ENCODE measurements around the gene PCAT7. TPM values are rescaled to one million over a fixed set of nuclear protein-coding genes. Genes with fewer than 3 reads are reported as not detected.
A peak's percentile ranks its signal among the peaks of the same experiment; 100 is the strongest.

Gene PCAT7
- total RNA-seq, 2 experiments from 2014 or later, result 1.8 to 2.5 TPM

DNA sequence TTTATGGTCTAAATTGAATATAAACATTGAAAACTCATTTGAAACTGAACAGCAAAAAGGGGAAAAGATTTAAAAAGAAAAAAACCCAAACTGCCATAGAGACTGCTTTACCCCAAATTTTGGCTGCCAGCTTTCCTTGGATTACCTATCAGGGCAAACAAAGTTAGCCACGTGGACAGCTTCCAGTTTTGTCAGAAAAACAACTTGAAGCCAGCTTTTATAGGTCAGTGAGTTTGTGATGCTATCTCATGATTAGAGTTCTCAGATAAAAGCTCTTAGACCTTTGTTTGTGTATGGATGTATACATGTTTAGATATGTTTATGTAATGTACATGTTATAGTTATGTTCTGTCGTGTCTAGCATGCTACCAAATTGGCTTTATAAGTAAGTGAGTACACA lies 22.7 kb downstream of the PCAT7 start:
- TF ChIP-seq EZH2phosphoT487 (IDR thresholded peaks at IDR 0.05; ENCODE audit: borderline replicate concordance, low read depth, low read length) (no peak), CTCF (conservative IDR thresholded peaks at IDR 0.05; ENCODE audit: low read length) (no peak)
- ChIA-PET CTCF (ENCODE audit: unreplicated experiment) (no interaction called here), POLR2A (interaction anchor here (1.0 to 1.3 kb wide), 2 partner anchors 9 to 15 kb away, joined by 4 to 5 read pairs; no protein-coding TSS in a partner anchor)
- no TSS peak for BruUV-seq (replicated peaks)
- Histone ChIP-seq H3K4me2 (ENCODE audit: low read length) (peak overlapping the region; percentile 27), H2AFZ (ENCODE audit: low read length) (peak overlapping the region; percentile 80; the same call in 1 of the 2 replicates), H3K9me2 (ENCODE audit: insufficient read depth, low read length) (no peaks in the 10 kb centered on the region), H3K4me1 (ENCODE audit: insufficient read depth, low read length, poor library complexity, severe bottlenecking) (peaks cover 38% of the 10 kb centered on the region), H3K79me2 (ENCODE audit: insufficient read depth, low read depth, low read length) (no peaks in the 10 kb centered on the region), H3K9me3 (ENCODE audit: low read length) (peaks cover 6% of the 10 kb centered on the region; the same call in 1 of the 2 replicates), H3K4me3 (ENCODE audit: low read depth, low read length, poor library complexity, severe bottlenecking) (no peak overlapping the region), H3K27ac (ENCODE audit: low read depth, low read length, poor library complexity, severe bottlenecking) (peak overlapping the region; percentile 47), H3K36me3 (ENCODE audit: insufficient read depth, low read length) (no peaks in the 10 kb centered on the region), H4K20me1 (ENCODE audit: insufficient read depth, low read length) (no peaks in the 10 kb centered on the region)
- DNase-seq (ENCODE audit: low spot score), result no peak
- intact Hi-C loops (cut with micrococcal nuclease; ENCODE audit: unreplicated experiment), result no loop called here

DNA sequence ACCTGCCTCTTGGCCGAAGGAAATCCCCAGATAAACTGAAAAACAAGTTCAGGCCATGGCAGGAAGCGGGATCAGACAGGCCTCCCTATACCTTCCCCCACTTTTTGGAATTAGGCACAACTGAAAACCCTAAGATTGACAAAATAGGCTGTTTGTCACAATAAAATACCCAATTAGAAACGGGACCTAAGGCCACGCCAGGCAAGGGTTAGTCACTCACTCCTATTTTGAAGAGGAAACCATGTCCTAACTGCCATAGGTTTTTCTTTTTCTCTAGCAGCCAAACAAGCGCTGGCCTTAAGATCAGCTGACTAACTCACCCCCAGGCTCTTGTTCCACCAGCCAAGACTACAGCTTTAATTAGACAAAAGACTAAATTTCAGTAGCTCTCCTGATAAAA lies 26.8 kb downstream of the PCAT7 start:
- Histone ChIP-seq H4K20me1 (ENCODE audit: insufficient read depth, low read length) (no peaks in the 10 kb centered on the region), H3K9me3 (ENCODE audit: low read length) (peaks cover 6% of the 10 kb centered on the region; the same call in 1 of the 2 replicates), H3K27ac (ENCODE audit: low read depth, low read length, poor library complexity, severe bottlenecking) (no peak overlapping the region), H3K36me3 (ENCODE audit: insufficient read depth, low read length) (no peaks in the 10 kb centered on the region), H3K9me2 (ENCODE audit: insufficient read depth, low read length) (no peaks in the 10 kb centered on the region), H3K4me1 (ENCODE audit: insufficient read depth, low read length, poor library complexity, severe bottlenecking) (peaks cover 52% of the 10 kb centered on the region), H3K79me2 (ENCODE audit: insufficient read depth, low read depth, low read length) (no peaks in the 10 kb centered on the region), H2AFZ (ENCODE audit: low read length) (no peak overlapping the region), H3K4me3 (ENCODE audit: low read depth, low read length, poor library complexity, severe bottlenecking) (no peak overlapping the region), H3K4me2 (ENCODE audit: low read length) (no peak overlapping the region)
- DNase-seq (ENCODE audit: low spot score), result no peak
- TF ChIP-seq CTCF (conservative IDR thresholded peaks at IDR 0.05; ENCODE audit: low read length), result no peak
- TF ChIP-seq EZH2phosphoT487 (IDR thresholded peaks at IDR 0.05; ENCODE audit: borderline replicate concordance, low read depth, low read length), result no peak
- BruUV-seq (replicated peaks), result no TSS peak
- intact Hi-C loops (cut with micrococcal nuclease; ENCODE audit: unreplicated experiment), result no loop called here
- ChIA-PET CTCF (ENCODE audit: unreplicated experiment) (no interaction called here), POLR2A (no interaction called here)

DNA sequence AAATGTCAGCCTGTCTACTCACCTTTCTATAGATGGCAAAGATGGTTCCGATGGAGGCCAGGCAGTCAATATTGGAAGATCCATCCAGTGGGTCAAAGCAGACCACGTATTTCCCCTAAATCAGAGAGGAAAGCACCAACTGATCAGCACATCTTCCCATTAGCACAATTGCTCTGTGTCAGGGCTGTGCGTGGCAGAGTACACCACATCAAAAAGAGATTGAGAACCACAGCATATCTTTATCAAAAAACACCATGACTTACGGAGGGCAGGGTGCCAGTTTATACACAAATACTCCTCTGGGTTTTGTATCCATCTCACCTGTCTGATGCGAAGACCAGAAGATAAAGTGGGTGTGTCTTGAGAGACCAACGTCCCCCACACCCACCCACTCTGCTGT lies 29.7 kb downstream of the PCAT7 start:
- Histone ChIP-seq H3K27ac (ENCODE audit: low read depth, low read length, poor library complexity, severe bottlenecking) (no peak overlapping the region), H3K4me2 (ENCODE audit: low read length) (no peak overlapping the region), H3K4me1 (ENCODE audit: insufficient read depth, low read length, poor library complexity, severe bottlenecking) (peaks cover 38% of the 10 kb centered on the region), H3K79me2 (ENCODE audit: insufficient read depth, low read depth, low read length) (no peaks in the 10 kb centered on the region), H3K36me3 (ENCODE audit: insufficient read depth, low read length) (no peaks in the 10 kb centered on the region), H3K9me3 (ENCODE audit: low read length) (peaks cover 4% of the 10 kb centered on the region; the same call in 1 of the 2 replicates), H3K4me3 (ENCODE audit: low read depth, low read length, poor library complexity, severe bottlenecking) (no peak overlapping the region), H4K20me1 (ENCODE audit: insufficient read depth, low read length) (no peaks in the 10 kb centered on the region), H2AFZ (ENCODE audit: low read length) (peak overlapping the region; percentile 28; the same call in 1 of the 2 replicates), H3K9me2 (ENCODE audit: insufficient read depth, low read length) (no peaks in the 10 kb centered on the region)
- TF ChIP-seq CTCF (conservative IDR thresholded peaks at IDR 0.05; ENCODE audit: low read length), result no peak
- no peak for TF ChIP-seq EZH2phosphoT487 (IDR thresholded peaks at IDR 0.05; ENCODE audit: borderline replicate concordance, low read depth, low read length)
- intact Hi-C loops (cut with micrococcal nuclease; ENCODE audit: unreplicated experiment), result no loop called here
- no peak for DNase-seq (ENCODE audit: low spot score)
- CTCF ChIA-PET (ENCODE audit: unreplicated experiment), result no interaction called here
- BruUV-seq (replicated peaks), result no TSS peak
- POLR2A ChIA-PET, result no interaction called here
